ENCODE results near the gene PLCB3. TPM values are rescaled to one million over a fixed set of nuclear protein-coding genes. Genes with fewer than 3 reads are reported as not detected.

Gene PLCB3
- total RNA-seq, 4 donors from 2014 or later: 33.3 to 46.9 (median 36.3) TPM

- H3K27me3 ChIP-seq: no peaks in the 10 kb centered on the region
- 2% methylated on average over 12 of the region's 74 CpGs for WGBS
- peaks cover 61% of the 10 kb centered on the region for H3K4me1 ChIP-seq
- TF ChIP-seq POLR2A (IDR thresholded peaks at IDR 0.05): no peak
- no peak for TF ChIP-seq POLR2AphosphoS5 (IDR thresholded peaks at IDR 0.05)
- peak; percentile 92 for DNase-seq (ENCODE audit: low spot score in 2 of 2)
- H3K36me3 ChIP-seq: peaks cover 12% of the 10 kb centered on the region
- peak within 1 kb of the TSS; percentile 75 for H3K4me3 ChIP-seq
- H3K27ac ChIP-seq: peak within 1 kb of the TSS; percentile 91
- no peaks in the 10 kb centered on the region for H3K9me3 ChIP-seq
Observed at GRCh38 chr11:64246871-64247728, 4.2 kb upstream of the PLCB3 start, which contains the start of gene PPP1R14B. Gene PPP1R14B, minus strand, starts transcription at chr11:64246943. Its CDS starts 270 bp downstream, at chr11:64246673.

- peak overlapping the region; percentile 75 for H3K4me3 ChIP-seq
- TF ChIP-seq EP300 (IDR thresholded peaks at IDR 0.05) (no peak), CTCF (IDR thresholded peaks at IDR 0.05) (no peak), POLR2AphosphoS5 (IDR thresholded peaks at IDR 0.05) (no peak), POLR2A (IDR thresholded peaks at IDR 0.05) (no peak)
- no peaks in the 10 kb centered on the region for H3K27me3 ChIP-seq
- no peak for DNase-seq (ENCODE audit: low spot score in 2 of 2)
- peaks cover 12% of the 10 kb centered on the region for H3K36me3 ChIP-seq
- WGBS: 31% methylated on average over 31 of the region's 31 CpGs
- H3K9me3 ChIP-seq: no peaks in the 10 kb centered on the region
- peaks cover 61% of the 10 kb centered on the region for H3K4me1 ChIP-seq
- H3K27ac ChIP-seq: peak overlapping the region; percentile 91
Observed at GRCh38 chr11:64247729-64248531, 3.4 kb upstream of the PLCB3 start.

GRCh38 chr11:64248578-64248977 lies 2.8 kb upstream of the PLCB3 start:
- TF ChIP-seq POLR2AphosphoS5 (IDR thresholded peaks at IDR 0.05): no peak
- TF ChIP-seq EP300 (IDR thresholded peaks at IDR 0.05): no peak
- TF ChIP-seq CTCF (IDR thresholded peaks at IDR 0.05): no peak
- TF ChIP-seq POLR2A (IDR thresholded peaks at IDR 0.05): no peak
- peaks cover 7% of the 10 kb centered on the region for H3K36me3 ChIP-seq
- no peaks in the 10 kb centered on the region for H3K27me3 ChIP-seq
- DNase-seq (ENCODE audit: low spot score in 2 of 2): no peak
- H3K4me3 ChIP-seq: no peak overlapping the region
- no peak overlapping the region for H3K27ac ChIP-seq
- H3K9me3 ChIP-seq: no peaks in the 10 kb centered on the region
- 63% methylated on average over 7 of the region's 7 CpGs for WGBS
- H3K4me1 ChIP-seq: peaks cover 61% of the 10 kb centered on the region

DNA sequence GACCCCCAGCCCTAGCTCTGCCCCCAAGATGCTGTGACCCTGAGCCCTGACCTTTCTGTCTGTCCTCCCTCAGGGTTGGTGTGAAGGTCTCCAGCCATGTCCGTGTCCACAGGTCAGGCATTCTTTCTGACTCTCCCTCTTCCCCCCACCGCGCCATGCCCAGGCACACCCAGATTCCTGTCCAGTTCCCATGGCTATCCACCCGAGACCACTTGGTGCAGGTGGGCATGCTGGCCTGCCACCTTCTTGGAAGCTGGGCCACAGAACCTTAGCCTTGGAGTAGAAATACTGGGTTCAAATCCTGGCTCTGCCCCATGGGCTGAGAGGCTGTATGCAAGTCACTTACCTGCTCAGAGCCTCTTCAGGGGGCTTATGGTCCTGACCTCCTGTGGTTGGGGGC lies 2.3 kb upstream of the PLCB3 start:
- H3K27me3 ChIP-seq: no peaks in the 10 kb centered on the region
- no peak for DNase-seq (ENCODE audit: low spot score in 2 of 2)
- H3K27ac ChIP-seq: no peak overlapping the region
- H3K4me1 ChIP-seq: peaks cover 63% of the 10 kb centered on the region
- TF ChIP-seq EP300 (IDR thresholded peaks at IDR 0.05) (no peak), POLR2AphosphoS5 (IDR thresholded peaks at IDR 0.05) (no peak), POLR2A (IDR thresholded peaks at IDR 0.05) (no peak), CTCF (IDR thresholded peaks at IDR 0.05) (no peak)
- 89% methylated on average over 4 of the region's 4 CpGs for WGBS
- peaks cover 3% of the 10 kb centered on the region for H3K36me3 ChIP-seq
- no peak overlapping the region for H3K4me3 ChIP-seq
- no peaks in the 10 kb centered on the region for H3K9me3 ChIP-seq

- TF ChIP-seq POLR2A (IDR thresholded peaks at IDR 0.05): no peak
- TF ChIP-seq CTCF (IDR thresholded peaks at IDR 0.05): no peak
- TF ChIP-seq POLR2AphosphoS5 (IDR thresholded peaks at IDR 0.05): no peak
- no peak for TF ChIP-seq EP300 (IDR thresholded peaks at IDR 0.05)
- peaks cover 6% of the 10 kb centered on the region for H3K36me3 ChIP-seq
- no peak for DNase-seq (ENCODE audit: low spot score in 2 of 2)
- 86% methylated on average over 7 of the region's 8 CpGs for WGBS
- peaks cover 57% of the 10 kb centered on the region for H3K4me1 ChIP-seq
- H3K9me3 ChIP-seq: no peaks in the 10 kb centered on the region
- no peak overlapping the region for H3K4me3 ChIP-seq
- H3K27ac ChIP-seq: no peak overlapping the region
- H3K27me3 ChIP-seq: no peaks in the 10 kb centered on the region
Observed at GRCh38 chr11:64249563-64250414, 1.5 kb upstream of the PLCB3 start.

Measured in suprapubic skin (tissue), 4 donors.